ENCODE results near the gene ITGA1. TPM values are rescaled to one million over a fixed set of nuclear protein-coding genes. Genes with fewer than 3 reads are reported as not detected.

ITGA1 gene
- total RNA-seq, 2 donors from 2014 or later, result 4.7 to 5.6 TPM

- ATAC-seq (replicated peaks in 1 of 2) (no peak), DNase-seq (no peak)
- Mint-ChIP-seq H3K27ac (no peak overlapping the region), H3K4me3 (no peak overlapping the region), H3K36me3 (ENCODE audit: insufficient read depth in 2 of 2) (no peaks in the 10 kb centered on the region), H3K4me1 (ENCODE audit: low read depth) (no peaks in the 10 kb centered on the region), H3K27me3 (ENCODE audit: low read depth) (no peaks in the 10 kb centered on the region), H3K9me3 (no peaks in the 10 kb centered on the region)
These were observed 80.7 kb downstream of the ITGA1 start for GRCh38 chr5:52868417-52868816.

DNA sequence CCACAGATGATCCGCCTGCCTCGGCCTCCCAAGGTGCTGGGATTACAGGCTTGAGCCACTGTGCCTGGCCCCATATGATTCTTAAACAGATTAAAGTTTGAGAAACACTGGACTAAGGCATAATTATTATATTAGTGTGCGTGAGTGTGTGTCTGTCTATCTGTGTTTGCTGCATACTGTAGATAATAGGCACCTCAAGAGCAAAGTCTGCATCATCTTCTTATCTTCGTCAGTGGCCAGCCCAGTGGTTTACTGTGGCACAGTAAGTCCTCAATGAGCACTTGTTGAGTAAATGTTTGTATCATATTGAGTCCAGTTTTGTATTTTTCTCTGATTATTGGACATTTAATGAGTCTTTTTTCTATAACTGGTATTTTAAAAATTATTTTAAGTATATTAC is 81.7 kb downstream of the ITGA1 start:
- Mint-ChIP-seq H3K36me3 (ENCODE audit: insufficient read depth in 2 of 2) (no peaks in the 10 kb centered on the region), H3K4me1 (ENCODE audit: low read depth) (no peaks in the 10 kb centered on the region), H3K9me3 (no peaks in the 10 kb centered on the region), H3K27ac (no peak overlapping the region), H3K27me3 (ENCODE audit: low read depth) (no peaks in the 10 kb centered on the region), H3K4me3 (no peak overlapping the region)
- no peak for ATAC-seq (replicated peaks in 1 of 2)
- DNase-seq, result no peak

DNA sequence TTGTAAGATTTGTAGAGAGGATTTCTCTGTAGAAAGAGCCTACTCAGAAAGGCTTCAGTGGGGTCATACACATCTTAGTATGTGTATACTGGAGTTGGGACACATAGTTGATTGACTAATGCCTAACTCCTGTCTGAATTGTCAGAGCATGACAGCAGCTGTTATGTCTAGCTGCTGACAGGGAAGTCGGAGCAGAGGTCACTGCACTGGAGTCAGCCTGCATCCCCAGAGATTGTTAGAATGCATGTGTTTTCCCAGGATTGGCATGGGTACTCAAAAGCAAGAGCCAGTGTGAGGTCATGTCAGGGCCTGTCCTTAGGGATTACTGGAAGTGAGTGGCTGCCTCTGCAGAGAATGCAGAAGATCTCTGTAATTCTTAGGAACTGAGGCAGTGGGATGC is 82.7 kb downstream of the ITGA1 start:
- H3K27ac Mint-ChIP-seq, result no peak overlapping the region
- DNase-seq (no peak), ATAC-seq (replicated peaks in 1 of 2) (no peak)
- no peak overlapping the region for H3K4me3 Mint-ChIP-seq
- H3K36me3 Mint-ChIP-seq (ENCODE audit: insufficient read depth in 2 of 2), result no peaks in the 10 kb centered on the region
- H3K4me1 Mint-ChIP-seq (ENCODE audit: low read depth), result no peaks in the 10 kb centered on the region
- no peaks in the 10 kb centered on the region for H3K9me3 Mint-ChIP-seq
- H3K27me3 Mint-ChIP-seq (ENCODE audit: low read depth), result no peaks in the 10 kb centered on the region

DNA sequence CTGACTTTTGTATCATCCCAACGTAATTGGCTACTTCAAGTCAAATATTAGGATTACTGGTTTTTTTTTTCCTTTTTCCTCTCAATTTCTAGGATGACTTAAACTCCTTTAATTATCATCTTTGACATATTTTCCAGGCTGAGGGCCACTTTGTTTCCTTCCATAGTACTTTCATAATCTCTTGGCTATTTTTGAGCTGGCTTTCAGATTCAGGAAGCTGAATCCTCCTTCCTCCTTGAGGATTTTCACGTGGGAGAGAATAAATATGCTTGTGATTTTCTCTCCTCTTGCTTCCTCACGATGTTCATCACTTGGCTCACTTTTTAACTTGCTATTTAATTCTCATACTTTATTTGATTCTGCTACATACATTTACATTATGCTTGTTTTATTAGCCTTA is 88.1 kb downstream of the ITGA1 start:
- Mint-ChIP-seq H3K27ac (no peak overlapping the region), H3K9me3 (no peaks in the 10 kb centered on the region), H3K4me3 (no peak overlapping the region), H3K36me3 (ENCODE audit: insufficient read depth in 2 of 2) (peaks cover 2% of the 10 kb centered on the region in 2 donors), H3K4me1 (ENCODE audit: low read depth) (no peaks in the 10 kb centered on the region), H3K27me3 (ENCODE audit: low read depth) (peaks cover 14% of the 10 kb centered on the region)
- ATAC-seq (replicated peaks in 1 of 2) (no peak), DNase-seq (no peak)

- no peaks in the 10 kb centered on the region for H3K4me1 Mint-ChIP-seq (ENCODE audit: low read depth)
- H3K36me3 Mint-ChIP-seq (ENCODE audit: insufficient read depth in 2 of 2), result peaks cover 2% of the 10 kb centered on the region in 2 donors
- H3K27ac Mint-ChIP-seq, result no peak overlapping the region
- H3K4me3 Mint-ChIP-seq, result no peak overlapping the region
- DNase-seq (no peak), ATAC-seq (replicated peaks in 1 of 2) (no peak)
- no peaks in the 10 kb centered on the region for H3K9me3 Mint-ChIP-seq
- peaks cover 14% of the 10 kb centered on the region for H3K27me3 Mint-ChIP-seq (ENCODE audit: low read depth)
These were observed 88.7 kb downstream of the ITGA1 start for GRCh38 chr5:52876456-52876855.

DNA sequence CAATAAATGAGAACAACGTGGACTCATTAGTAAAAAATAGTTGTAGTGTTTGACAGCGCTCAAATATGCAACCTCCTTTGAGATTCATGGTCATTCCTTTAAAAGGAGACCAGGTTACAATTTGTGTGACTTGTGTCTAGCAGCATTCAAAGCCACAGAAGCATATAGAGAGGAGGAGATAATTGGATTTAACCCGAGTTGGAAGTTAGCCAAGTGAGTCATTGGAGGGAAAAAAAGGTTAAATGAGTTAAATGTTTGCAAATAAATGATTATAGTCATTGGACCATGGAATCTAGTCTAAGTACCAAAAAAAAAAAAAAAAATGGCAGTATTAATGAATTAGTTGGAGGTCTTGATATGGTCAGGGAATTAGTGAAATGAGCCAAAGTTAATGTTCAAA is 90.9 kb downstream of the ITGA1 start:
- no peak for ATAC-seq (replicated peaks in 1 of 2)
- no peak for DNase-seq
- H3K4me3 Mint-ChIP-seq, result no peak overlapping the region
- H3K4me1 Mint-ChIP-seq (ENCODE audit: low read depth), result no peaks in the 10 kb centered on the region
- H3K9me3 Mint-ChIP-seq, result no peaks in the 10 kb centered on the region
- peaks cover 14% of the 10 kb centered on the region for H3K27me3 Mint-ChIP-seq (ENCODE audit: low read depth)
- H3K36me3 Mint-ChIP-seq (ENCODE audit: insufficient read depth in 2 of 2), result peaks cover 2% of the 10 kb centered on the region in 2 donors
- no peak overlapping the region for H3K27ac Mint-ChIP-seq

- no peak overlapping the region for H3K27ac Mint-ChIP-seq
These were observed 92.8 kb downstream of the ITGA1 start for GRCh38 chr5:52880541-52880940.

GRCh38 chr5:52881468-52881867 is 93.8 kb downstream of the ITGA1 start:
- Mint-ChIP-seq H3K4me1 (ENCODE audit: low read depth) (no peaks in the 10 kb centered on the region), H3K27ac (no peak overlapping the region), H3K36me3 (ENCODE audit: insufficient read depth in 2 of 2) (peaks cover 2% of the 10 kb centered on the region in 2 donors), H3K4me3 (no peak overlapping the region), H3K27me3 (ENCODE audit: low read depth) (peaks cover 14% of the 10 kb centered on the region), H3K9me3 (no peaks in the 10 kb centered on the region)
- no peak for DNase-seq
- no peak for ATAC-seq (replicated peaks in 1 of 2)

More at GRCh38 chr5:52880541-52880940, 92.8 kb downstream of the ITGA1 start:
- H3K4me3 Mint-ChIP-seq, result no peak overlapping the region
- H3K36me3 Mint-ChIP-seq (ENCODE audit: insufficient read depth in 2 of 2), result peaks cover 2% of the 10 kb centered on the region in 2 donors
- H3K27me3 Mint-ChIP-seq (ENCODE audit: low read depth), result peaks cover 14% of the 10 kb centered on the region
- H3K4me1 Mint-ChIP-seq (ENCODE audit: low read depth), result no peaks in the 10 kb centered on the region
- no peak for ATAC-seq (replicated peaks in 1 of 2)
- no peak for DNase-seq
- no peaks in the 10 kb centered on the region for H3K9me3 Mint-ChIP-seq

GRCh38 chr5:52883110-52883509 is 95.4 kb downstream of the ITGA1 start:
- H3K36me3 Mint-ChIP-seq (ENCODE audit: insufficient read depth in 2 of 2), result peaks cover 0 to 2% of the 10 kb centered on the region in 2 donors
- H3K9me3 Mint-ChIP-seq, result no peaks in the 10 kb centered on the region
- no peak overlapping the region for H3K27ac Mint-ChIP-seq
- H3K27me3 Mint-ChIP-seq (ENCODE audit: low read depth), result peaks cover 6% of the 10 kb centered on the region
- no peak overlapping the region for H3K4me3 Mint-ChIP-seq
- DNase-seq (no peak), ATAC-seq (replicated peaks in 1 of 2) (no peak)
- H3K4me1 Mint-ChIP-seq (ENCODE audit: low read depth), result no peaks in the 10 kb centered on the region

GRCh38 chr5:52884453-52884852 is 96.7 kb downstream of the ITGA1 start:
- DNase-seq (no peak), ATAC-seq (replicated peaks in 1 of 2) (no peak)
- no peak overlapping the region for H3K27ac Mint-ChIP-seq
- H3K9me3 Mint-ChIP-seq, result no peaks in the 10 kb centered on the region
- H3K27me3 Mint-ChIP-seq (ENCODE audit: low read depth), result no peaks in the 10 kb centered on the region
- H3K36me3 Mint-ChIP-seq (ENCODE audit: insufficient read depth in 2 of 2), result no peaks in the 10 kb centered on the region
- H3K4me3 Mint-ChIP-seq, result no peak overlapping the region
- H3K4me1 Mint-ChIP-seq (ENCODE audit: low read depth), result no peaks in the 10 kb centered on the region

GRCh38 chr5:52885614-52886013 is 97.9 kb downstream of the ITGA1 start:
- Mint-ChIP-seq H3K9me3 (no peaks in the 10 kb centered on the region), H3K4me1 (ENCODE audit: low read depth) (no peaks in the 10 kb centered on the region), H3K27ac (no peak overlapping the region), H3K4me3 (no peak overlapping the region), H3K27me3 (ENCODE audit: low read depth) (no peaks in the 10 kb centered on the region), H3K36me3 (ENCODE audit: insufficient read depth in 2 of 2) (no peaks in the 10 kb centered on the region)
- DNase-seq (no peak), ATAC-seq (replicated peaks in 1 of 2) (no peak)

DNA sequence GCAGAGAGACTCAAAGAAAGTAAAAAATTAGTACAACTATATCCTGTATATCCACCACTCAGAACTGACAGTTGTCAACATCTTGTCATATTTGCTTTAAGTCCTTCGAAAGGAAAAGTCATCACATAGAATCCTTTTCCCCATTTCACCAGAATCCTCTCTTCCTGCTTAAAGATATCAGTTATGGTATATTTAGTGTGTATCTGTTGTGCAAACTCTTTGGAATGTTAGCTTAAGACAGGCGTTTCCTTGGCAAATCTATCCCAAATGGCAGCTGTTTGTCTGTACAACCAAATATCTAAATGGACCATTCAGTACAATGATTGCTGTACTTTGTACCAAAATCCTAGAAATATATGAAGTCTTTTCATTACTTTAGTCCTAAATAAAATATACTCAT is 98.5 kb downstream of the ITGA1 start:
- Mint-ChIP-seq H3K27ac (no peak overlapping the region), H3K4me3 (no peak overlapping the region), H3K27me3 (ENCODE audit: low read depth) (no peaks in the 10 kb centered on the region), H3K36me3 (ENCODE audit: insufficient read depth in 2 of 2) (no peaks in the 10 kb centered on the region), H3K9me3 (no peaks in the 10 kb centered on the region), H3K4me1 (ENCODE audit: low read depth) (no peaks in the 10 kb centered on the region)
- DNase-seq, result no peak
- no peak for ATAC-seq (replicated peaks in 1 of 2)

GRCh38 chr5:52887066-52887465 is 99.3 kb downstream of the ITGA1 start:
- H3K27ac Mint-ChIP-seq, result no peak overlapping the region
- H3K4me3 Mint-ChIP-seq, result no peak overlapping the region
- no peaks in the 10 kb centered on the region for H3K9me3 Mint-ChIP-seq
- no peaks in the 10 kb centered on the region for H3K27me3 Mint-ChIP-seq (ENCODE audit: low read depth)
- DNase-seq, result no peak
- H3K4me1 Mint-ChIP-seq (ENCODE audit: low read depth), result no peaks in the 10 kb centered on the region
- H3K36me3 Mint-ChIP-seq (ENCODE audit: insufficient read depth in 2 of 2), result no peaks in the 10 kb centered on the region
- ATAC-seq (replicated peaks in 1 of 2), result no peak

- DNase-seq, result no peak
- H3K4me1 Mint-ChIP-seq (ENCODE audit: low read depth), result no peaks in the 10 kb centered on the region
- H3K36me3 Mint-ChIP-seq (ENCODE audit: insufficient read depth in 2 of 2), result no peaks in the 10 kb centered on the region
- no peaks in the 10 kb centered on the region for H3K27me3 Mint-ChIP-seq (ENCODE audit: low read depth)
- H3K27ac Mint-ChIP-seq, result no peak overlapping the region
- H3K9me3 Mint-ChIP-seq, result no peaks in the 10 kb centered on the region
- H3K4me3 Mint-ChIP-seq, result no peak overlapping the region
- ATAC-seq (replicated peaks in 1 of 2), result no peak
These were observed 100.6 kb downstream of the ITGA1 start for GRCh38 chr5:52888363-52888762.
